ENCODE data around the gene PRPF6.

PRPF6 gene

DNA sequence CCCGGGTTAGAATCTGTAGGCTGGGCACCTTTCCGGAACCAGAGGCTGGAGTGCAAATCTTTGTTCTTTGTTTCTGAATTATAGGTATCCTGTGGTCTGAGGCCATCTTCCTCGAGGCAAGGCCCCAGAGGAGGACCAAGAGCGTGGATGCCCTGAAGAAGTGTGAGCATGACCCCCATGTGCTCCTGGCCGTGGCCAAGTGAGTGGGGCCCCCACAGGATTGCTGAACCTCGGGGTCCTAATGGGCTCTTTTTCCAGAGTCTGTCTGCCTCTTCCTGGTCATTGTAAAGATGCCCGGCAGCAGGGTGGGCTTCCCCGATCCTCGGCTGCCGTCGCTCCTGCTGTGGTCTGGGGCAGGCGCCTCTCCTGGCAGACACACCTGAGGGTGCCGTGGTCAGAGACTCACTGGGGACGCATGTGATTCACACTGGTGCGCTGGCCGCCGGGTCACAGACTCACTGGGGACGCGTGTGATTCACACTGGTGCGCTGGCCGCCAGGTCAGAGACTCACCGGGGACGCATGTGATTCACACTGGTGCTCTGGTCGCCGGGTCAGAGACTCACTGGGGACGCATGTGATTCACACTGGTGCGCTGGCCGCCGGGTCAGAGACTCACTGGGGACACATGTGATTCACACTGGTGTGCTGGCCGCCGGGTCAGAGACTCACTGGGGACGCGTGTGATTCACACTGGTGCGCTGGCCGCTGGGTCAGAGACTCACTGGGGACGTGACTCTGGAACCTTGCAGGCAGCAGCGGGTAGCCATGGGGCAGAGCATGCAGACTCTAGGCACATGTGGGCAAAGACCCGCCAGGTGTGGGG, 48.6 kb downstream of the PRPF6 start:
- TF ChIP-seq, protein P1, sequence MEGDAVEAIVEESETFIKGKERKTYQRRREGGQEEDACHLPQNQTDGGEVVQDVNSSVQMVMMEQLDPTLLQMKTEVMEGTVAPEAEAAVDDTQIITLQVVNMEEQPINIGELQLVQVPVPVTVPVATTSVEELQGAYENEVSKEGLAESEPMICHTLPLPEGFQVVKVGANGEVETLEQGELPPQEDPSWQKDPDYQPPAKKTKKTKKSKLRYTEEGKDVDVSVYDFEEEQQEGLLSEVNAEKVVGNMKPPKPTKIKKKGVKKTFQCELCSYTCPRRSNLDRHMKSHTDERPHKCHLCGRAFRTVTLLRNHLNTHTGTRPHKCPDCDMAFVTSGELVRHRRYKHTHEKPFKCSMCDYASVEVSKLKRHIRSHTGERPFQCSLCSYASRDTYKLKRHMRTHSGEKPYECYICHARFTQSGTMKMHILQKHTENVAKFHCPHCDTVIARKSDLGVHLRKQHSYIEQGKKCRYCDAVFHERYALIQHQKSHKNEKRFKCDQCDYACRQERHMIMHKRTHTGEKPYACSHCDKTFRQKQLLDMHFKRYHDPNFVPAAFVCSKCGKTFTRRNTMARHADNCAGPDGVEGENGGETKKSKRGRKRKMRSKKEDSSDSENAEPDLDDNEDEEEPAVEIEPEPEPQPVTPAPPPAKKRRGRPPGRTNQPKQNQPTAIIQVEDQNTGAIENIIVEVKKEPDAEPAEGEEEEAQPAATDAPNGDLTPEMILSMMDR (IDR thresholded peaks at IDR 0.05; ENCODE audit: low read depth, low read length) = no peak
- H3K4me3 ChIP-seq (replicated peaks in 1 of 2; ENCODE audit: low read depth in 2 of 2, low read length in 2 of 2) = no peak overlapping the region
- DNase-seq (ENCODE audit: low read depth in 2 of 2) = peak in 1 of 2 donors; percentile 83

DNA sequence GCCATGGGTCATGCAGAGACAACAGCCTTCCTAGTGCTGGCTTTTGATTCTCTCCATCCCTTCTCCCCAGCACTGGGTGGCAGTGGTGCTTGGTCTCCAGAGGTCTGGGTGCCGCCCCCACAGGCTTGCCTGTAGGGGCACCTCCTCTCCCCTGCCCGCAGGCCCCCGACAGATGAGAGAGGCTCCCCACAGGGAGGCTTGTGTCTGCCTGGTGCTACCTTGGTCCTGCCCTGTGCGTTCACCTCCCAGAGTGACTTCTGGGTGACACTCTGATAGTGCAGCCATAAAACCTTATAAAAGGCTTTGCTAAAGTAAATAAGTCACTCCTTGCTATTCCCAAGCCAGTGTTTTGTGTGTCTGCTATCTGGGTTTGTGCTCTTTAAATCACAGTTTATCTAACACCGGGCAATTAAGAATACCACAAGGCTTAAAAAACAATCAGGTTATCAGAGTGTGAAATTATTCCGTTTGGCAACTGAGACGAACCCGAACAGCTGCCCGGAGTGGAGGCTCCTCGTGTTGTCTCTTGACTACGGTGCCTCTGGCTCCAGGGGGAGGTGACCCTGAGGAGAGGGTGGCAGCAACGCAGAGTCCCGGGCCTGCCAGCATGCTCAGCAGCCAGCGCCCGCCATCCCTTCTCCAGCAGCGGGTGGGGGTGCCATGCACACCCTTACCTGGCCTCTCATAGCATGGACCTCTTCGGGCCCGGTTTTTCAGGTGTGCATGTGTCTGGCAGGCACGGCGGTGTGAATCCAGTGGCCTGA, 49.6 kb downstream of the PRPF6 start:
- no peak overlapping the region for H3K4me3 ChIP-seq (replicated peaks in 1 of 2; ENCODE audit: low read depth in 2 of 2, low read length in 2 of 2)
- TF ChIP-seq, protein P1 (IDR thresholded peaks at IDR 0.05; ENCODE audit: low read depth, low read length) = no peak
- DNase-seq (ENCODE audit: low read depth in 2 of 2) = no peak

DNA sequence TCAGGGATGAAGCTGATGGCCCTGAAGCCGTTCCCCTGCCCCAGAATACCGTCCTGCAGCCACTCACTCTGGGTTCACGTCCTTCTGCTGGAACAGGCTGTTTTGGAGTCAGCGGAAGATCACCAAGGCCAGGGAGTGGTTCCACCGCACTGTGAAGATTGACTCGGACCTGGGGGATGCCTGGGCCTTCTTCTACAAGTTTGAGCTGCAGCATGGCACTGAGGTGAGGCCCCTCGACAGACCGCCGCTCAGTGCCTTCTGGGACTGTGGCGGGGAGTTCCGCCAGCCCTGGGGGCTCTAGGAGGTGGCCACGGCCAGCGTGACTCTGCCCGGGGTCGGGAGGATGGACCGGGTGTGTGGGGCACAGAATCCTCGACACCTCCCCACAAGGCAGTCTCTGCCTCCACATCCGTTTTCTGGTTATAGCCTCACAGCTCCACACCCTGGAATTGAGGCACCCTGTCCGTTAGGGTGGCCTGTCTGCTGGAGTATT, 50.9 kb downstream of the PRPF6 start:
- DNase-seq (ENCODE audit: low read depth in 2 of 2) = no peak

DNA sequence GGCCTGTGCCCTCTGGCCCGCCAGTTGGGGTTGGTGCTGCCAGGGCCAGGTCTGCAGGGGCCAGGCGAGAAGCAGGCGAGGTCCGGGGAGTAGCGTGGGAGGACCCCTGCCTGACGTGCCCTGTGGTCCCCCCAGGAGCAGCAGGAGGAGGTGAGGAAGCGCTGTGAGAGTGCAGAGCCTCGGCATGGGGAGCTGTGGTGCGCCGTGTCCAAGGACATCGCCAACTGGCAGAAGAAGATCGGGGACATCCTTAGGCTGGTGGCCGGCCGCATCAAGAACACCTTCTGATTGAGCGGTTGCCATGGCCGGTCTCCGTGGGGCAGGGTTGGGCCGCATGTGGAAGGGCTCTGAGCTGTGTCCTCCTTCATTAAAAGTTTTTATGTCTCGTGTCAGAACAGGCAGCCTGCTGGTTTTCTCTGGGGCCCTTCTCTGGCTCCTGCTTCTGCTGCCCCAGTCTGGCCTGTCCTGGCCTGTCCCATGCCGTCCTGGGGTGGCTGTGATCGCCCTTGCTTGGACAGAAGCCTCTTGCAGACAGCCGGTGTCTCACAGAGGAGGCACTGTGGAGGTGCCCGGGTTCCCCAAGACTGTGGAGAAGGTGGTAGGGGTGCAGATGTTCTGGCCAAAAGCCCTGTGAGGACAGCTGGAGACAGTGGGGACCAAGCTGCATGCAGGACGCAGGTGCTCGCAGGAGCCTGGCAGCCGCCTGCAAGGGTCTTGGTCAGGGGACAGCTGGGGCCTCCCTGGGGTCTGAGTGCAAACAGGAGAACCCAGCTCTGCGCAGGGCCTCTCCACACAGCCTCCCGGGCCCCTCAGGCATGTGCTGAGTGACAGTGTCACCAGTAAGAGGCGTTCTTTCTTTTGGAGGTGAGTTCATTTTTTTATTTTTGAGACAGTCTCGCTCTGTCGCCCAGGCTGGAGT, 52.0 kb downstream of the PRPF6 start:
- DNase-seq (ENCODE audit: low read depth in 2 of 2) = no peak
- TF ChIP-seq, protein P1 (IDR thresholded peaks at IDR 0.05; ENCODE audit: low read depth, low read length) = no peak
- no peak overlapping the region for H3K4me3 ChIP-seq (replicated peaks in 1 of 2; ENCODE audit: low read depth in 2 of 2, low read length in 2 of 2)

More for the DNA sequence above, 50.9 kb downstream of the PRPF6 start:
- no peak overlapping the region for H3K4me3 ChIP-seq (replicated peaks in 1 of 2; ENCODE audit: low read depth in 2 of 2, low read length in 2 of 2)
- TF ChIP-seq, protein P1 (IDR thresholded peaks at IDR 0.05; ENCODE audit: low read depth, low read length) = no peak

DNA sequence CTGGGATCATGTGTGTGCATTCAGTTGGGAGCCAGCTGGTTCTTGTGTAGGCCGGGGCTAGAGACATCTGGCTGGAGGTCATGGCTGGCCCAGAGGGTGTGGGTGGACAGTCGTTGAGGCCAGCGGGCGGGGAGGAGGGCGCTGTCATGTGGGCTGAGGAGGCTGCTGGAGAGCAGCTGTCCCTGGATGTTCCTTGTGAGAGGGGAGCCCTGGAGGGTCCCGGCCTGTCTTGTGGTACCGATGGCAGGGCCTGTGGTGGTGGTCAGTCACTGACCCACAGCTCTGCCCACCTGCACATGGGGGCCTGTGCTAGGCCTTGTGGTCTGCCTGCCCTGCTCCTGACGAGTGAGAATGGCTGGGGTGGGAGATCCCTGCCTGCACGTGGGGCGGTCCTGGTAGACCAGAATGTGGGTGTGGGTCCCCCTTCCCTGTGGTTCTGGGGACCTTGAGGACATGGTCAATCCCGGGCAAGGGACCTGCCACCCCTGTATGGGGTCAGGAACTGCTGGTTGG, 53.1 kb downstream of the PRPF6 start:
- TF ChIP-seq, protein P1 (IDR thresholded peaks at IDR 0.05; ENCODE audit: low read depth, low read length) = no peak
- H3K4me3 ChIP-seq (replicated peaks in 1 of 2; ENCODE audit: low read depth in 2 of 2, low read length in 2 of 2) = no peak overlapping the region
- DNase-seq (ENCODE audit: low read depth in 2 of 2) = no peak

All from cardiac fibroblast (primary cell).